IMR-90 (cell line): ENCODE measurements around the gene FRZB. TPM values are rescaled to one million over a fixed set of nuclear protein-coding genes. Genes with fewer than 3 reads are reported as not detected.

Experiments used
- ATAC-seq: fragments of 200-7000 bp; cut with Tn5 transposase; 2 replicates; pipeline ENCODE4 v1.9.1; 2020; ENCODE audit warnings: low read depth, mild to moderate bottlenecking, moderate library complexity
- BruUV-seq: library from RNA; stranded (reverse); fragments of 400-500 nt; replicated peaks from 2 replicates; lab custom pipeline; 2021; lab: Mats Ljungman, UMichigan
- CTCF ChIA-PET: fragments of 300-600 bp; formaldehyde crosslinking; extraction: SDS; loops from one replicate; lab custom pipeline; 2021; ENCODE audit warnings: antibody characterized with exemption; lab: Yijun Ruan, JAX
- POLR2A ChIA-PET: fragments of 300-600 bp; sonication (Branson Sonifier 250); formaldehyde crosslinking; loops from one replicate; lab custom pipeline; 2022; ENCODE audit warnings: antibody characterized with exemption; ENCODE audit not compliant: unreplicated experiment; lab: Charles Lee
- DNase-seq: peaks from one replicate; pipeline ENCODE4 v3.0.0; 2013
- H2AFZ ChIP-seq: replicated peaks from 2 replicates; pipeline ENCODE3; 2013; ENCODE audit warnings: low read length, mild to moderate bottlenecking; ENCODE audit not compliant: poor library complexity
- H2AK5ac ChIP-seq: 2 replicates; pipeline ENCODE4 v1.6.1; 2013; ENCODE audit warnings: low read depth, low read length, inconsistent platforms
- H2AK9ac ChIP-seq: replicated peaks from 2 replicates; pipeline ENCODE3; 2013; ENCODE audit warnings: mild to moderate bottlenecking, low read depth, low read length, moderate library complexity; ENCODE audit not compliant: poor library complexity
- H2BK120ac ChIP-seq: 2 replicates; pipeline ENCODE4 v1.6.1; 2013; ENCODE audit warnings: low read depth, low read length, inconsistent platforms
- H2BK15ac ChIP-seq: 3 replicates; pipeline ENCODE4 v1.6.1; 2013; ENCODE audit warnings: low read depth, low read length, inconsistent platforms
- H2BK20ac ChIP-seq: 2 replicates; pipeline ENCODE4 v1.6.1; 2013; ENCODE audit warnings: low read depth, mild to moderate bottlenecking, inconsistent platforms, low read length, moderate library complexity
- H2BK5ac ChIP-seq: 2 replicates; pipeline ENCODE4 v1.6.1; 2013; ENCODE audit warnings: mild to moderate bottlenecking, low read depth, low read length, inconsistent platforms; ENCODE audit not compliant: poor library complexity, severe bottlenecking
- H3K14ac ChIP-seq: replicated peaks from 2 replicates; pipeline ENCODE4 v1.6.1; 2013; ENCODE audit warnings: low read depth, low read length, inconsistent platforms
- H3K18ac ChIP-seq: 2 replicates; pipeline ENCODE4 v1.6.1; 2013; ENCODE audit warnings: low read depth, low read length, control low read depth
- H3K23ac ChIP-seq: 2 replicates; pipeline ENCODE4 v1.6.1; 2013; ENCODE audit warnings: low read depth, low read length, inconsistent platforms
- H3K27ac ChIP-seq: 2 replicates; pipeline ENCODE4 v1.5.1; 2013; ENCODE audit warnings: mild to moderate bottlenecking, control low read depth, low read length; ENCODE audit not compliant: insufficient read depth
- H3K27me3 ChIP-seq: 2 replicates; pipeline ENCODE4 v1.6.1; 2013; ENCODE audit warnings: low read length; ENCODE audit not compliant: control insufficient read depth, insufficient read depth
- H3K36me3 ChIP-seq: 2 replicates; pipeline ENCODE4 v1.6.1; 2013; ENCODE audit warnings: low read length, mixed read lengths; ENCODE audit not compliant: control insufficient read depth, insufficient read depth
- H3K4ac ChIP-seq: 2 replicates; pipeline ENCODE4 v1.6.1; 2013; ENCODE audit warnings: low read depth, low read length, inconsistent platforms
- H3K4me1 ChIP-seq: 2 replicates; pipeline ENCODE4 v1.6.1; 2013; ENCODE audit warnings: low read length, mixed read lengths; ENCODE audit not compliant: control insufficient read depth, insufficient read depth
- H3K4me2 ChIP-seq: 2 replicates; pipeline ENCODE4 v1.6.1; 2013; ENCODE audit warnings: low read depth, mild to moderate bottlenecking, control low read depth, low read length, moderate library complexity
- H3K4me3 ChIP-seq: 2 replicates; pipeline ENCODE4 v1.5.1; 2013; ENCODE audit warnings: low read depth, mild to moderate bottlenecking, control low read depth, low read length, moderate library complexity; ENCODE audit not compliant: insufficient read depth
- H3K56ac ChIP-seq: 2 replicates; pipeline ENCODE4 v1.6.1; 2013; ENCODE audit warnings: low read length, inconsistent platforms; ENCODE audit not compliant: insufficient read depth; ENCODE audit errors: extremely low read depth
- H3K79me1 ChIP-seq, 2 experiments: 2 replicates each; pipeline ENCODE4 v1.6.1; 2013; ENCODE audit warnings: low read length in 2 of 2, inconsistent platforms in 1 of 2, low read depth in 1 of 2
- H3K9ac ChIP-seq: 2 replicates; pipeline ENCODE4 v1.6.1; 2013; ENCODE audit warnings: low read depth, low read length, control low read depth
- H3K9me1 ChIP-seq: 2 replicates; pipeline ENCODE4 v1.6.1; 2013; ENCODE audit warnings: low read length, inconsistent platforms; ENCODE audit not compliant: insufficient read depth
- H3K9me3 ChIP-seq: 2 replicates; pipeline ENCODE4 v1.6.1; 2013; ENCODE audit warnings: low read length; ENCODE audit not compliant: control insufficient read depth, insufficient read depth
- H4K20me1 ChIP-seq: 2 replicates; pipeline ENCODE4 v1.6.1; 2013; ENCODE audit warnings: low read length, inconsistent platforms; ENCODE audit not compliant: insufficient read depth
- H4K5ac ChIP-seq: 2 replicates; pipeline ENCODE4 v1.6.1; 2013; ENCODE audit warnings: mild to moderate bottlenecking, low read depth, low read length, control low read depth
- H4K8ac ChIP-seq, 2 experiments: 2 replicates each; pipeline ENCODE4 v1.6.1; 2013; ENCODE audit warnings: low read depth in 2 of 2, low read length in 2 of 2, control low read depth in 1 of 2, inconsistent platforms in 1 of 2
- H4K91ac ChIP-seq: 2 replicates; pipeline ENCODE4 v1.6.1; 2013; ENCODE audit warnings: low read depth, low read length, inconsistent platforms; ENCODE audit not compliant: insufficient read depth
- BHLHE40 ChIP-seq: fragments of 150-350 bp; IDR thresholded peaks from 2 replicates; pipeline ENCODE4 v1.6.1; 2016; ENCODE audit warnings: mild to moderate bottlenecking, low read depth, low read length
- CEBPB ChIP-seq: IDR thresholded peaks from 2 replicates; pipeline ENCODE4 v1.6.1; 2012; ENCODE audit warnings: low read depth, low read length, improper control_type of control experiment
- CTCF ChIP-seq: conservative IDR thresholded peaks from 2 replicates; pipeline ENCODE4 v1.5.1; 2012; ENCODE audit warnings: mild to moderate bottlenecking, low read depth, low read length, improper control_type of control experiment
- ELK1 ChIP-seq: fragments of 150-350 bp; IDR thresholded peaks from 2 replicates; pipeline ENCODE4 v1.6.1; 2016; ENCODE audit warnings: low read depth, mild to moderate bottlenecking, low read length, moderate library complexity, borderline replicate concordance
- MAFK ChIP-seq: IDR thresholded peaks from 2 replicates; pipeline ENCODE4 v1.6.1; 2012; ENCODE audit warnings: low read depth, low read length, improper control_type of control experiment
- MAZ ChIP-seq: IDR thresholded peaks from 2 replicates; pipeline ENCODE4 v1.6.1; 2012; ENCODE audit warnings: low read depth, mild to moderate bottlenecking, low read length, improper control_type of control experiment, moderate library complexity, borderline replicate concordance
- MXI1 ChIP-seq: IDR thresholded peaks from 2 replicates; pipeline ENCODE4 v1.6.1; 2012; ENCODE audit warnings: low read depth, mild to moderate bottlenecking, low read length, moderate library complexity, borderline replicate concordance
- NFE2L2 ChIP-seq: fragments of 150-350 bp; IDR thresholded peaks from 2 replicates; pipeline ENCODE4 v1.6.1; 2016; ENCODE audit warnings: low read depth, mild to moderate bottlenecking, low read length
- POLR2A ChIP-seq: IDR thresholded peaks from 2 replicates; pipeline ENCODE4 v1.6.1; 2012; ENCODE audit warnings: mild to moderate bottlenecking, low read depth, low read length
- RAD21 ChIP-seq: IDR thresholded peaks from 2 replicates; pipeline ENCODE4 v1.6.1; 2012; ENCODE audit warnings: low read length, improper control_type of control experiment
- RCOR1 ChIP-seq: IDR thresholded peaks from 2 replicates; pipeline ENCODE4 v1.6.1; 2012; ENCODE audit warnings: mild to moderate bottlenecking, low read length, improper control_type of control experiment; ENCODE audit not compliant: insufficient replicate concordance
- RFX5 ChIP-seq: IDR thresholded peaks from 2 replicates; pipeline ENCODE4 v1.8.0; 2012; ENCODE audit warnings: low read depth, mild to moderate bottlenecking, low read length, moderate library complexity
- SMC3 ChIP-seq: fragments of 150-350 bp; IDR thresholded peaks from 2 replicates; pipeline ENCODE4 v1.6.1; 2016; ENCODE audit warnings: low read depth, mild to moderate bottlenecking, antibody characterized with exemption, low read length, moderate library complexity
- USF2 ChIP-seq: fragments of 150-350 bp; IDR thresholded peaks from 2 replicates; pipeline ENCODE4 v1.6.1; 2017; ENCODE audit warnings: mild to moderate bottlenecking, antibody characterized with exemption, low read length, low read depth
- WGBS, 2 experiments: methylation state at CpG; one replicate each; pipeline versions ENCODE4 v1.1.5 to v1.1.7; 2013; ENCODE audit warnings: missing lambda C conversion rate in 2 of 2; ENCODE audit not compliant: insufficient read length in 1 of 2; ENCODE audit errors: extremely low coverage in 2 of 2; 5-methylcytosine and 5-hydroxymethylcytosine counted together
- dilution Hi-C: fragments of 300-500 bp; cut with HindIII; formaldehyde crosslinking; loops from one replicate; pipeline ENCODE4 v1.14.3; 2018; ENCODE audit warnings: low sequenced_read_pairs; ENCODE audit not compliant: unreplicated experiment
- in situ Hi-C: fragments of 300-500 bp; cut with MboI; formaldehyde crosslinking; loops from 3 replicates; pipeline ENCODE4 v1.14.3; 2019; ENCODE audit warnings: low sequenced_read_pairs, inconsistent platforms, mixed read lengths
- intact Hi-C: fragments of 100-400 bp; cut with micrococcal nuclease; formaldehyde crosslinking; loops from 2 replicates; pipeline ENCODE4 v1.10.0; 2022
- polyA plus RNA-seq, 3 experiments: library from polyadenylated mRNA; depleted of rRNA; stranded (reverse); fragments of >200 nt; gene quantifications; 2 replicates each; pipeline ENCODE4 v1.2.3, GENCODE V29; 2012; ENCODE audit warnings: low replicate concordance in 1 of 3
- total RNA-seq: library from RNA; depleted of rRNA; stranded (reverse); fragments of >200 nt; gene quantifications from 2 replicates; pipeline ENCODE4 v1.2.3, GENCODE V29; 2012

FRZB gene
- total and polyA plus RNA-seq, 2 of the 4 experiments (the other 2 are of a cell fraction), result 0.18 to 1.2 TPM

- no peak overlapping the region for H2AK5ac ChIP-seq
- DNase-seq (peak; percentile 40), ATAC-seq (peak; percentile 43)
- no peak overlapping the region for H2BK15ac ChIP-seq
- TF ChIP-seq CEBPB, result no peak
- TF ChIP-seq MAZ, result no peak
- no peak for TF ChIP-seq NFE2L2
- no peak for TF ChIP-seq RCOR1
- TF ChIP-seq RFX5, result no peak
- no peak for TF ChIP-seq POLR2A
- TF ChIP-seq BHLHE40, result no peak
- no peak for TF ChIP-seq MAFK
- no peak for TF ChIP-seq CTCF
- no peak for TF ChIP-seq ELK1
- no peak for TF ChIP-seq RAD21
- TF ChIP-seq USF2, result no peak
- no peak for TF ChIP-seq MXI1
- TF ChIP-seq SMC3, result no peak
- no peaks in the 10 kb centered on the region for H3K79me1 ChIP-seq
- no peak overlapping the region for H4K8ac ChIP-seq
- peak overlapping the region; percentile 65 for H2AFZ ChIP-seq
- H3K23ac ChIP-seq, result no peak overlapping the region
- no peak overlapping the region for H3K9ac ChIP-seq
- H3K4ac ChIP-seq, result no peak overlapping the region
- no peak overlapping the region for H3K27ac ChIP-seq
- no peaks in the 10 kb centered on the region for H3K9me1 ChIP-seq
- H4K5ac ChIP-seq, result no peak overlapping the region
- H3K4me1 ChIP-seq, result peaks cover 2% of the 10 kb centered on the region; the same call in 1 of the 2 replicates
- CTCF ChIA-PET, result no interaction called here
- H2BK5ac ChIP-seq, result no peak overlapping the region
- in situ Hi-C loops, result no loop called here
- no peak overlapping the region for H3K14ac ChIP-seq
- POLR2A ChIA-PET, result no interaction called here
- no peak overlapping the region for H3K4me3 ChIP-seq
- no peaks in the 10 kb centered on the region for H3K9me3 ChIP-seq
- no peak overlapping the region for H4K91ac ChIP-seq
- no peak overlapping the region for H3K56ac ChIP-seq
- no TSS peak for BruUV-seq
- no peaks in the 10 kb centered on the region for H3K27me3 ChIP-seq
- WGBS, 2 experiments, result 100% methylated on average over 4 of the region's 9 CpGs; no CpG with 5 or more reads in 1 of the 2 experiments
- intact Hi-C loops, result no loop called here
- H2BK20ac ChIP-seq, result no peak overlapping the region
- dilution Hi-C loops, result no loop called here
- no peaks in the 10 kb centered on the region for H4K20me1 ChIP-seq
- no peak overlapping the region for H3K18ac ChIP-seq
- H2BK120ac ChIP-seq, result no peak overlapping the region
- H3K4me2 ChIP-seq, result no peak overlapping the region
- H3K36me3 ChIP-seq, result no peaks in the 10 kb centered on the region
- no peak overlapping the region for H2AK9ac ChIP-seq
Observed at GRCh38 chr2:182894174-182894573, 27.7 kb upstream of the FRZB start.
